Stromal cell of bone marrow (primary cell): Measurements from ENCODE around the gene ATP5MG.

ENCODE experiments used
- DNase-seq: peaks from one replicate; pipeline ENCODE4 v3.0.0-alpha.2; 2012; ENCODE audit warnings: low read depth

ATP5MG gene

GRCh38 chr11:118442908-118443589, 41.6 kb downstream of the ATP5MG start:
- DNase-seq, result no peak

GRCh38 chr11:118443590-118444218, 42.3 kb downstream of the ATP5MG start:
- no peak for DNase-seq

GRCh38 chr11:118447423-118447822, 46.0 kb downstream of the ATP5MG start:
- no peak for DNase-seq

- no peak for DNase-seq
These were observed 46.9 kb downstream of the ATP5MG start for GRCh38 chr11:118448294-118448693.

GRCh38 chr11:118449316-118449918, 48.0 kb downstream of the ATP5MG start:
- DNase-seq, result no peak

GRCh38 chr11:118450451-118450850, 49.0 kb downstream of the ATP5MG start:
- DNase-seq, result no peak
